HG03095 (cell line): ENCODE measurements around the gene PDXDC1.
"Not testable (repeated sequence)": the region's sequence is repeated elsewhere in the genome, so short reads cannot be mapped to it uniquely, and the experiment has no call there.

Experiments used
- ATAC-seq: cut with Tn5 transposase; IDR thresholded peaks from one replicate; pipeline ENCODE4 v1.9.1; 2021; ENCODE audit warnings: moderate library complexity; ENCODE audit not compliant: unreplicated experiment

PDXDC1 gene, protein sequence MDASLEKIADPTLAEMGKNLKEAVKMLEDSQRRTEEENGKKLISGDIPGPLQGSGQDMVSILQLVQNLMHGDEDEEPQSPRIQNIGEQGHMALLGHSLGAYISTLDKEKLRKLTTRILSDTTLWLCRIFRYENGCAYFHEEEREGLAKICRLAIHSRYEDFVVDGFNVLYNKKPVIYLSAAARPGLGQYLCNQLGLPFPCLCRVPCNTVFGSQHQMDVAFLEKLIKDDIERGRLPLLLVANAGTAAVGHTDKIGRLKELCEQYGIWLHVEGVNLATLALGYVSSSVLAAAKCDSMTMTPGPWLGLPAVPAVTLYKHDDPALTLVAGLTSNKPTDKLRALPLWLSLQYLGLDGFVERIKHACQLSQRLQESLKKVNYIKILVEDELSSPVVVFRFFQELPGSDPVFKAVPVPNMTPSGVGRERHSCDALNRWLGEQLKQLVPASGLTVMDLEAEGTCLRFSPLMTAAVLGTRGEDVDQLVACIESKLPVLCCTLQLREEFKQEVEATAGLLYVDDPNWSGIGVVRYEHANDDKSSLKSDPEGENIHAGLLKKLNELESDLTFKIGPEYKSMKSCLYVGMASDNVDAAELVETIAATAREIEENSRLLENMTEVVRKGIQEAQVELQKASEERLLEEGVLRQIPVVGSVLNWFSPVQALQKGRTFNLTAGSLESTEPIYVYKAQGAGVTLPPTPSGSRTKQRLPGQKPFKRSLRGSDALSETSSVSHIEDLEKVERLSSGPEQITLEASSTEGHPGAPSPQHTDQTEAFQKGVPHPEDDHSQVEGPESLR

GRCh38 chr16:14974656-14975417 lies at the start of gene PDXDC1:
Gene PDXDC1, plus strand, starts transcription at chr16:14975026. Its CDS starts 174 bp downstream, at chr16:14975200.
- ATAC-seq: peak; percentile 89

DNA sequence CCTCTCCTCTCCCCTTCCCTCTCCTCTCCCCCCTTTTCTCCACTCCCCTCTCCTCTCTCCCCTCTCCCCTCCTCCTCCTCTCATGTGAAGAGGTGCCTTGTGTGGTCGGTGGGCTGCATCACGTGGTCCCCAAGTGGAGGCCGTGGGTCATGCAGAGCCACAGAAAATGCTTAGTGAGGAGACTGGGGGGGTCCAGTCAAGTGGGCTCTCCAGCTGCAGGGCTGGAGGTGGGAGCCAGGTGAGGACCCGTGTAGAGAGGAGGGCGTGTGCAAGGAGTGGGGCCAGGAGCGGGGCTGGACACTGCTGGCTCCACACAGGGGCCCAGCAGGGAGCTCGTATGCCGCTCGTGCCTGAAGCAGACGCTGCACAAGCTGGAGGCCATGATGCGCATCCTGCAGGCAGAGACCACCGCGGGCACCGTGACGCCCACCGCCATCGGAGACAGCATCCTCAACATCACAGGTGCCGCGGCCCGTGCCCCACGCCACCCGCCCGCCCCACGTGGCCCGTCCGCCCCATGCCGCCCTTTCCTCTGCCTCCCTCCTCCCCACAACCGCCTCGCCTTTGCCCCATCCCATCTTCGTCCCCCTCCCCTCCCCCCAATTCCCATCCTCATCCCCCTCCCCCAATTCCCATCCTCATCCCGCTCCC lies 46.6 kb upstream of the PDXDC1 start:
- not testable (repeated sequence) for ATAC-seq

- not testable (repeated sequence) for ATAC-seq
These were observed 45.6 kb upstream of the PDXDC1 start for GRCh38 chr16:14929176-14929575.

GRCh38 chr16:14930246-14930645 lies 44.6 kb upstream of the PDXDC1 start:
- not testable (repeated sequence) for ATAC-seq

DNA sequence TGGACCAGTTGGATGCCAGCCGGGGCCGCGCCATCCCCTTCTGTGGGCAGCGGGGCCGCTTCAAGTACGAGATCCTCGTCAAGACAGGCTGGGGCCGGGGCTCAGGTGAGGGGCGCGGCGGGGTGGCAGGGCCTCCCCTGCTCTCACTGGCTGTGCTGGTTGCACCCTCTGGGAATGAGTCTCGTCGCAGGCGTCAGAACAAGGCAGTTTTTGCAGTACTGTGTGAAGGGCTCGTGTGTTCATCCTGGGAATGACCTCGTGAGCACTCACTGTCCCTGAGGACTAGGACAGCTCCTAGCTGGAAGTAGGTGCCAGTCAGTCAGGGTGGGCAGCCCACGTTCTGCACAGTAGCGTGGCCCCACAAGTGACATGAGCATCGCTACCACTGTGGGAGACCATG lies 43.9 kb upstream of the PDXDC1 start:
- ATAC-seq: not testable (repeated sequence)

GRCh38 chr16:14932581-14933375 lies 42.0 kb upstream of the PDXDC1 start:
- ATAC-seq: not testable (repeated sequence)

DNA sequence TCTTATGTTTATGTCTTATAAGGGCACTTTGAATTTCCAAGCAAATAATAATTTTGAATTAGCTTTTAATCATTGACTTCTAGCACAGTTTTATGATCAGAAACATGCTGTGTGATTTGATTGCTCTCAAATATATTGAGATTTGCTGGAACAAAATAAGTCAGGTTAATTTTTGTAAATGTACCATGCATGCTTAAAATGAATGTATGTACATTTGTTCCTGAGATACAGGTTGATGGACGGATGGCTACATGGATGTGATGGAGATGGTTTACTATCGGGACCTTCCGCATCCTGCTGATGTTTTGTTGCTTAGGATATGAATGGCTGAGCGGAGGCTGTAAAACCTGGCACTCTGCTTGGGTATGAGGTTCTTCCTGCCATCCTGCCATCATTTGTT lies 37.7 kb upstream of the PDXDC1 start, which contains the start of gene NPIPA1:
NPIPA1 (plus strand) TSS at position 301 of the 400 bp plus-strand sequence; CDS start at position 301, 0 bp downstream.
- not testable (repeated sequence) for ATAC-seq

GRCh38 chr16:14937994-14938393 lies 36.8 kb upstream of the PDXDC1 start:
- not testable (repeated sequence) for ATAC-seq

GRCh38 chr16:14942686-14943085 lies 32.1 kb upstream of the PDXDC1 start:
- not testable (repeated sequence) for ATAC-seq

DNA sequence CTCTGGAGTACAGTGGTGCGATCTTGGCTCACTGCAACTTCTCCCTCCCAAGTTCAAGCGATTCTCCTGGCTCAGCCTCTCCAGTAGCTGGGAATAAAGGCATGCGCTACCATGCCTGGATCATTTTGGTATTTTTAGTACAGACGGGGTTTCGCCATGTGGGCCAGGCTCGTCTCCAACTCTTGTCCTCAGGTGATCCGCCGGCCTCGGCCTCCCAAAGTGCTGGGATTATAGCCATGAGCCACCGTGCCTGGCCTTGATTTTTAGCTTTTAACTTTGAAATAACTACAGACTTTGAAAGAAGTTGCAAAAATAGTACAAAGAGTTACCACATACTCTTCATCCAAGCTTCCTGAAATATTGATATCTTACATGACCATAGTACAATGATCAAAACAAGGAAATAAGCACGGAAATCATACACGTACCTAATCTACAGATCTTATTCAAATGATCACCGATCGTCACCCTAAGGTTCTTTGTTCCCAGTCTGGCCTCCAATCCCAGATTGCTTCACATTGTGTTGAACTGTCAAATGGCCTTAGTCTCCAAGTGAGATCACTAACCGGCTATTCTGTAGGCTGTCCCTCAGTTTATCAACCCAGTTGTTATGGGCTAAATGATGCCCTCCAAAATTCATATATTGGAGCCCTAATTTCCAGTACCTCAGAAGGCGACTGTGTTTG lies 19.1 kb upstream of the PDXDC1 start:
- no peak for ATAC-seq

GRCh38 chr16:14957576-14958322 lies 17.1 kb upstream of the PDXDC1 start:
- no peak for ATAC-seq

GRCh38 chr16:14958323-14958600 lies 16.6 kb upstream of the PDXDC1 start:
- no peak for ATAC-seq

DNA sequence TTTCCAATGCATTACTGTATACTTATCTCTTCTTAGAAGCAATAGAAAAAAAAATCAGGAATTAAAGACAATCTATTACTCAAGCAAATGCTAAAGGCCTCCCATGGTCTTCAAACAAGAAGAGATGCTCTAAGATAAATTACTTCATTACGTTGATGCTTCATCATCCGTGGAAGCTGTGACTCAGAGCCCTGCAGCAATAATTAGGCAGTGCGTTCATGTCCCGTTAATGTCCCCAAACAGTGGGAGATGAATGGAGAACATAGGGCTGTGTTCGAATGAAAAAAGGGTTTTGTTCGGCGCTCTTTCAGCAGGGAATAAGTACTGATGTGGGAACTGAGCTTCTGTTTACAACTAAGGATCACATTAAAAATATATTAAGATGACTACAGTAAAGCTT lies 15.9 kb upstream of the PDXDC1 start:
- ATAC-seq: no peak

DNA sequence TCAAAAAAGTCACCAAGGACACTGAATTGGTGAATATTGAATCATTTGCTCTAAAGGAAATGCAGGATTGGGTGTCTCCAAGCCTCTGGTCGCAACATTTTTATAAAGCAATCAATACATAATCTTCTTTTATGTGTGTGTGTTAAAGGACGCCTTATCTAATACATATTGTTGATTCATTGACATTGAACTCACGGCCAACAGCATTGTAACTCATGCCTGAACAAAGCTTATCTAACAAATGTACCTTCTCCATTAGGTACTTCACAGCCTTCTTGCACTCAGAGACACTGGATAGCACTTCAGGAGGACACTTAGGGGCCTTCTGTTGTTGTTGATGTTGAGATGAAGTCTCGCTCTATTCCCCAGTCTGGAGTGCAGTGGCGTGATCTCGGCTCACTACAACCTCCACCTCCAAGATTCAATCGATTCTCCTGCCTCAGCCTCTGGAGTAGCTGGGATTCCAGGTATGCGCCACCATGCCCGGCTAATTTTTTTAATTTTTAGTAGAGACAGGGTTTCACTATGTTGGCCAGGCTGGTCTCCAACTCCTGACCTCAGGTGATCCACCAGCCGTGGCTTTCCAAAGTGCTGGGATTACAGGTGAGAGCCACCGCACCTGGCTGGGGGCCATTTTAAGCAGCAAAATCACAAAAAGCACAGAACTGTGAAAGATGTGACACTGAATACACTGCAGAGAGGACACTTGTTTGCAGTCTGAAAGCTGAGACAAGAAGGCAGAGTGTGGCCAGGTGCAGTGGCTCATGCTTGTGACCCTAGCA lies 13.2 kb upstream of the PDXDC1 start:
- ATAC-seq: no peak

- no peak for ATAC-seq
These were observed 11.3 kb upstream of the PDXDC1 start for GRCh38 chr16:14963281-14964173.

GRCh38 chr16:14965328-14965727 lies 9.5 kb upstream of the PDXDC1 start:
- ATAC-seq: no peak

DNA sequence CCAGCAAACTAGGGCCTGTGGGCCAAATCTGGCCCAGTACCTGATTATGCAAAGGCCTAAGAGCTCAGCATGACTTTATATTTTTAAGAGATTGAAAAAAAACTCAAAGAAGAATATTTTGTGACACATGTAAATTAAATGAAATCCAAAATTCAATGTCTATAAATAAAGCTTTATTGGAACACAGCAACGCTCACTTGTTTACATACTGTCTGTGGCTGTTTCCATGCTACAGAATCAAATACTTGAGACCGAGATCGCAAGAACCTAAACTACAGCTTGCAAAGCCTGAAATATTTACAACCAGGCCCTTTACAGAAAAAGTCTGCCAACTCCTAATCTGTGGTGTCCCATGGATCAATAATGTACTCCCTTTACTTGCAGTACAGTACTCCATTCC lies 5.0 kb upstream of the PDXDC1 start:
- not testable (repeated sequence) for ATAC-seq
